ENCODE data around the gene DNAJB6.

The DNAJB6 gene

GRCh38 chr7:157301610-157302120, 35.1 kb upstream of the DNAJB6 start:
- Mint-ChIP-seq H3K36me3 (ENCODE audit: low read depth) (peaks cover 5% of the 10 kb centered on the region), H3K9me3 (peaks cover 7% of the 10 kb centered on the region), H3K27ac (no peak overlapping the region), H3K27me3 (ENCODE audit: low read depth) (peaks cover 18% of the 10 kb centered on the region), H3K4me3 (no peak overlapping the region), H3K4me1 (no peaks in the 10 kb centered on the region)
- no peak for TF ChIP-seq CTCF (IDR thresholded peaks at IDR 0.05; ENCODE audit: unreplicated experiment in 3 of 3)

GRCh38 chr7:157306846-157307838, 29.7 kb upstream of the DNAJB6 start:
- H3K27me3 Mint-ChIP-seq (ENCODE audit: low read depth) = peaks cover 7% of the 10 kb centered on the region

GRCh38 chr7:157309988-157310668, 26.7 kb upstream of the DNAJB6 start:
- H3K4me1 Mint-ChIP-seq = peaks cover 4% of the 10 kb centered on the region
- H3K27me3 Mint-ChIP-seq (ENCODE audit: low read depth) = peaks cover 7% of the 10 kb centered on the region
- no peaks in the 10 kb centered on the region for H3K9me3 Mint-ChIP-seq
- TF ChIP-seq CTCF (IDR thresholded peaks at IDR 0.05; ENCODE audit: unreplicated experiment in 3 of 3) = no peak
- H3K36me3 Mint-ChIP-seq (ENCODE audit: low read depth) = no peaks in the 10 kb centered on the region
- no peak overlapping the region for H3K4me3 Mint-ChIP-seq
- no peak overlapping the region for H3K27ac Mint-ChIP-seq

More at GRCh38 chr7:157306846-157307838, 29.7 kb upstream of the DNAJB6 start:
- Mint-ChIP-seq H3K4me1 (peaks cover 4% of the 10 kb centered on the region), H3K36me3 (ENCODE audit: low read depth) (no peaks in the 10 kb centered on the region), H3K9me3 (no peaks in the 10 kb centered on the region), H3K4me3 (no peak overlapping the region), H3K27ac (no peak overlapping the region)
- TF ChIP-seq CTCF (IDR thresholded peaks at IDR 0.05; ENCODE audit: unreplicated experiment in 3 of 3) = no peak

- Mint-ChIP-seq H3K27me3 (ENCODE audit: low read depth) (peaks cover 7% of the 10 kb centered on the region), H3K4me3 (no peak overlapping the region), H3K27ac (no peak overlapping the region), H3K9me3 (no peaks in the 10 kb centered on the region), H3K36me3 (ENCODE audit: low read depth) (no peaks in the 10 kb centered on the region), H3K4me1 (peaks cover 4% of the 10 kb centered on the region)
- no peak for TF ChIP-seq CTCF (IDR thresholded peaks at IDR 0.05; ENCODE audit: unreplicated experiment in 3 of 3)
These were observed 26.1 kb upstream of the DNAJB6 start for GRCh38 chr7:157310676-157311185.

- Mint-ChIP-seq H3K36me3 (ENCODE audit: low read depth) (no peaks in the 10 kb centered on the region), H3K4me1 (peaks cover 4% of the 10 kb centered on the region), H3K27ac (no peak overlapping the region), H3K4me3 (no peak overlapping the region), H3K27me3 (ENCODE audit: low read depth) (peaks cover 4% of the 10 kb centered on the region), H3K9me3 (no peaks in the 10 kb centered on the region)
- no peak for TF ChIP-seq CTCF (IDR thresholded peaks at IDR 0.05; ENCODE audit: unreplicated experiment in 3 of 3)
These were observed 23.9 kb upstream of the DNAJB6 start for GRCh38 chr7:157312941-157313340.

Measured in nephron (organoid).